ENCODE measurements around the gene KLHL3.

DNA sequence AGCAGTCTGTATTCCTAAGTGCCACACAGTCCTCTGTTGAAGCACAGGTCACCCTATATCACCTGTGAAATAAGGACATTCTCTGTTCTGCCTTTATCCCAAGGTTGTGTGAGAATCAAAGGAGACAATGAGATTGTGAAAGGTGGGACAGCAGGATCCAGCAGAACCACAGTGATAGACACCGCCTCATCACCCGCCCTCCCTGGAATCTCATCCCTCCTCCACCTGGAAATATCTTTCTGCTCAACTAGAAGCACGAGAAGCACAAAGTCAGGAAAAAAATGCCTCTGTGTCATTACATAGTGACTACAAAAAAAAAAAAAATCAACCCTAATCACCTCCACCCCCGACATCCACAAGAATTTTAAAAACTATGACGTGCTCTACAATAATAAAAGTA is 32.3 kb downstream of the KLHL3 start:
- TF ChIP-seq, protein P1, sequence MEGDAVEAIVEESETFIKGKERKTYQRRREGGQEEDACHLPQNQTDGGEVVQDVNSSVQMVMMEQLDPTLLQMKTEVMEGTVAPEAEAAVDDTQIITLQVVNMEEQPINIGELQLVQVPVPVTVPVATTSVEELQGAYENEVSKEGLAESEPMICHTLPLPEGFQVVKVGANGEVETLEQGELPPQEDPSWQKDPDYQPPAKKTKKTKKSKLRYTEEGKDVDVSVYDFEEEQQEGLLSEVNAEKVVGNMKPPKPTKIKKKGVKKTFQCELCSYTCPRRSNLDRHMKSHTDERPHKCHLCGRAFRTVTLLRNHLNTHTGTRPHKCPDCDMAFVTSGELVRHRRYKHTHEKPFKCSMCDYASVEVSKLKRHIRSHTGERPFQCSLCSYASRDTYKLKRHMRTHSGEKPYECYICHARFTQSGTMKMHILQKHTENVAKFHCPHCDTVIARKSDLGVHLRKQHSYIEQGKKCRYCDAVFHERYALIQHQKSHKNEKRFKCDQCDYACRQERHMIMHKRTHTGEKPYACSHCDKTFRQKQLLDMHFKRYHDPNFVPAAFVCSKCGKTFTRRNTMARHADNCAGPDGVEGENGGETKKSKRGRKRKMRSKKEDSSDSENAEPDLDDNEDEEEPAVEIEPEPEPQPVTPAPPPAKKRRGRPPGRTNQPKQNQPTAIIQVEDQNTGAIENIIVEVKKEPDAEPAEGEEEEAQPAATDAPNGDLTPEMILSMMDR (IDR thresholded peaks at IDR 0.05 in 4 of 5, conservative IDR thresholded peaks at IDR 0.05 in 1 of 5) = no peak
- TF ChIP-seq POLR2A (IDR thresholded peaks at IDR 0.05) = no peak
